HepG2 (cell line): ENCODE results near the gene IGFBP5. TPM values are rescaled to one million over a fixed set of nuclear protein-coding genes. Genes with fewer than 3 reads are reported as not detected.

Source experiments
- ATAC-seq: fragments of 200-7000 bp; cut with Tn5 transposase; 3 replicates; pipeline ENCODE4 v1.9.1; 2020; ENCODE audit warnings: mild to moderate bottlenecking, moderate library complexity
- BruUV-seq: library from RNA; stranded (reverse); fragments of 400-500 nt; replicated peaks from 2 replicates; lab custom pipeline; 2021; lab: Mats Ljungman, UMichigan
- CTCF ChIA-PET: fragments of 300-600 bp; formaldehyde crosslinking; extraction: SDS; loops from one replicate; lab custom pipeline; 2021; ENCODE audit warnings: low total read pairs, inconsistent platforms, low intra/inter-chr PET ratio; lab: Yijun Ruan, JAX
- POLR2A ChIA-PET: fragments of 350-600 bp; sonication (Branson Sonifier 250); formaldehyde crosslinking; loops from one replicate; lab custom pipeline; 2020; ENCODE audit warnings: antibody characterized with exemption, inconsistent platforms; lab: Yijun Ruan, JAX
- DNase-seq: peaks from one replicate; pipeline ENCODE4 v3.0.0-alpha.2; 2015; ENCODE audit warnings: low spot score
- FAIRE-seq: peaks from 3 replicates; lab custom pipeline; 2011; peaks lifted over from hg19 to GRCh38; lab: Jason Lieb, UNC
- H2AFZ ChIP-seq: one replicate; pipeline ENCODE4 v1.6.1; 2011; ENCODE audit warnings: low read length, inconsistent platforms
- H3K27ac ChIP-seq: fragments of 300-600 bp; 3 replicates; pipeline ENCODE4 v1.8.0; 2011; ENCODE audit warnings: mixed run types, mild to moderate bottlenecking, mixed read lengths, low read length, inconsistent platforms; ENCODE audit not compliant: insufficient read depth; ENCODE audit errors: extremely low read length
- H3K27me3 ChIP-seq, 2 experiments: fragments of 200-600 bp in 1 of 2; 2 replicates in 1 of 2; 3 replicates in 1 of 2; pipeline versions ENCODE4 v1.6.0 to v1.8.0; 2011; ENCODE audit warnings: low read length in 2 of 2, mild to moderate bottlenecking in 2 of 2, moderate library complexity in 2 of 2, inconsistent platforms in 1 of 2; ENCODE audit not compliant: insufficient read depth in 2 of 2, control insufficient read depth in 1 of 2
- H3K36me3 ChIP-seq, 2 experiments: fragments of 200-600 bp in 1 of 2; replicated peaks in 1 of 2; 2 replicates in 1 of 2; 3 replicates in 1 of 2; pipeline versions ENCODE4 v1.5.1 to v1.8.0; 2011; ENCODE audit warnings: low read length in 2 of 2, inconsistent platforms in 1 of 2; ENCODE audit not compliant: insufficient read depth in 2 of 2, control insufficient read depth in 1 of 2
- H3K4me1 ChIP-seq: 2 replicates; pipeline ENCODE4 v1.5.1; 2012; ENCODE audit warnings: low read length, inconsistent platforms; ENCODE audit not compliant: insufficient read depth
- H3K4me2 ChIP-seq: 2 replicates; pipeline ENCODE4 v1.6.0; 2011; ENCODE audit warnings: low read depth, low read length, inconsistent platforms
- H3K4me3 ChIP-seq, 3 experiments: fragments of 200-600 bp in 1 of 3; sonication (generic), shearing (Covaris generic) in 1 of 3; replicated peaks in 1 of 3; 2 replicates each; pipeline ENCODE4 v1.5.1; 2011 to 2016; ENCODE audit warnings: low read length in 3 of 3, inconsistent platforms in 2 of 3, low read depth in 2 of 3, mild to moderate bottlenecking in 2 of 3, control low read depth in 1 of 3, mixed read lengths in 1 of 3; ENCODE audit not compliant: insufficient read depth in 1 of 3
- H3K79me2 ChIP-seq: one replicate; pipeline ENCODE4 v1.6.1; 2011; ENCODE audit warnings: low read length, inconsistent platforms; ENCODE audit not compliant: insufficient read depth
- H3K9ac ChIP-seq: 2 replicates; pipeline ENCODE4 v1.6.0; 2011; ENCODE audit warnings: mild to moderate bottlenecking, low read depth, low read length, inconsistent platforms; ENCODE audit not compliant: insufficient read depth
- H3K9me3 ChIP-seq: 2 replicates; pipeline ENCODE4 v1.5.1; 2012; ENCODE audit warnings: mild to moderate bottlenecking, low read length
- H4K20me1 ChIP-seq: 2 replicates; pipeline ENCODE4 v1.6.0; 2011; ENCODE audit warnings: inconsistent platforms, mild to moderate bottlenecking, low read length, moderate library complexity; ENCODE audit not compliant: insufficient read depth
- ARNT2 ChIP-seq: sonication (generic); formaldehyde crosslinking; IDR thresholded peaks from 2 replicates; pipeline ENCODE4 v1.8.0; 2022; ENCODE audit warnings: mild to moderate bottlenecking, low read depth, missing genetic modification reagents, moderate library complexity
- E2F5 ChIP-seq: sonication (generic); formaldehyde crosslinking; conservative IDR thresholded peaks from 2 replicates; pipeline ENCODE4 v1.4.0; 2020; ENCODE audit warnings: missing genetic modification reagents
- GABPB1 ChIP-seq: IDR thresholded peaks from 2 replicates; pipeline ENCODE4 v1.6.1; 2016; ENCODE audit warnings: mild to moderate bottlenecking, missing genetic modification reagents, moderate library complexity, missing compliant biosample characterization
- LCORL ChIP-seq, 2 experiments: fragments of 450-650 bp in 1 of 2; sonication (generic) in 1 of 2; formaldehyde crosslinking in 1 of 2; IDR thresholded peaks; 2 replicates each; pipeline versions ENCODE4 v1.5.0 to v1.6.1; 2017 to 2020; ENCODE audit warnings: antibody characterized with exemption in 1 of 2, missing genetic modification reagents in 1 of 2
- TFE3 ChIP-seq: IDR thresholded peaks from 2 replicates; pipeline ENCODE4 v1.6.1; 2016
- ZFYVE20 ChIP-seq: sonication (generic); formaldehyde crosslinking; IDR thresholded peaks from 2 replicates; pipeline ENCODE4 v1.8.0; 2023; ENCODE audit warnings: low read depth, mild to moderate bottlenecking, moderate library complexity, missing genetic modification reagents, borderline replicate concordance
- ZNF724P ChIP-seq: sonication (generic); formaldehyde crosslinking; IDR thresholded peaks from 2 replicates; pipeline ENCODE4 v1.8.0; 2022; ENCODE audit warnings: missing genetic modification reagents, borderline replicate concordance
- ZNF850 ChIP-seq: sonication (generic); formaldehyde crosslinking; conservative IDR thresholded peaks from 2 replicates; pipeline ENCODE4 v1.9.0; 2021; ENCODE audit warnings: mild to moderate bottlenecking, missing genetic modification reagents
- WGBS: methylation state at CpG from one replicate; pipeline ENCODE4 v1.1.6; 2017; ENCODE audit warnings: low lambda C conversion rate; 5-methylcytosine and 5-hydroxymethylcytosine counted together
- in situ Hi-C: cut with HindIII; loops from 2 replicates; pipeline ENCODE4 v1.10.0; 2017; ENCODE audit warnings: low pct_unique_long_range_greater_than_20kb; ENCODE audit not compliant: extremely low pct_ligation_motif_present
- intact Hi-C: fragments of 100-400 bp; cut with micrococcal nuclease; formaldehyde crosslinking; loops from one replicate; pipeline ENCODE4 v1.10.0; 2022; ENCODE audit not compliant: unreplicated experiment
- polyA plus RNA-seq, 8 experiments: library from polyadenylated mRNA; depleted of rRNA in 3 of 8; stranded (reverse) in 7 of 8; unstranded in 1 of 8; fragments of >200 nt; fragmentation: Illumina TruSeq in 4 of 8; extraction: Trizol in 4 of 8; gene quantifications; 2 replicates each; pipeline versions ENCODE4 v1.2.1 to v1.2.3, GENCODE V29; 2011 to 2016; ENCODE audit warnings: low read depth in 4 of 8, missing spikeins in 1 of 8, mixed read lengths in 1 of 8; ENCODE audit not compliant: insufficient read depth in 1 of 8
- total RNA-seq, 5 experiments: library from RNA; depleted of rRNA; stranded (reverse); fragments of >200 nt; fragmentation: Illumina TruSeq; extraction: Trizol; gene quantifications; 2 replicates each; pipeline ENCODE4 v1.2.3, GENCODE V29; 2016; ENCODE audit warnings: low read depth in 1 of 5
- TF ChIP-seq, protein P1 (sequence below): sonication (generic); formaldehyde crosslinking; IDR thresholded peaks from 2 replicates; pipeline ENCODE4 v1.5.1; 2020; ENCODE audit warnings: mild to moderate bottlenecking, missing genetic modification reagents, borderline replicate concordance
- TF ChIP-seq, protein P2 (sequence below): sonication (generic); formaldehyde crosslinking; IDR thresholded peaks from 2 replicates; pipeline ENCODE4 v1.5.0; 2020; ENCODE audit warnings: mild to moderate bottlenecking, missing genetic modification reagents

The IGFBP5 gene
- total and polyA plus RNA-seq, 2 of the 13 experiments (the other 11 are each of a cell fraction or from before 2014, with no cell fraction given), result 0.15 TPM; not detected in 1

GRCh38 chr2:216727346-216728122 is 32.2 kb upstream of the IGFBP5 start:
- H3K4me3 ChIP-seq, result no peak overlapping the region
- H3K9me3 ChIP-seq, result no peaks in the 10 kb centered on the region
- ATAC-seq (no peak), DNase-seq (no peak), FAIRE-seq (no peak)
- no peak overlapping the region for H3K9ac ChIP-seq
- H3K27ac ChIP-seq, result no peak overlapping the region
- H3K36me3 ChIP-seq, result no peaks in the 10 kb centered on the region
- intact Hi-C loops, result no loop called here
- POLR2A ChIA-PET, result no interaction called here
- 39% methylated on average over 8 of the region's 8 CpGs for WGBS
- H3K79me2 ChIP-seq, result no peaks in the 10 kb centered on the region
- no peaks in the 10 kb centered on the region for H4K20me1 ChIP-seq
- H3K4me1 ChIP-seq, result no peaks in the 10 kb centered on the region
- in situ Hi-C loops, result no loop called here
- CTCF ChIA-PET, result no interaction called here
- H3K4me2 ChIP-seq, result no peak overlapping the region
- peaks cover 0 to 22% of the 10 kb centered on the region in 2 experiments; a peak in 3 of 5 replicates for H3K27me3 ChIP-seq
- BruUV-seq, result no TSS peak
- no peak overlapping the region for H2AFZ ChIP-seq
- TF ChIP-seq LCORL (IDR thresholded peaks at IDR 0.05), result no peak
- no peak for TF ChIP-seq LCORL (CRISPR knock-in tag; IDR thresholded peaks at IDR 0.05)
- no peak for TF ChIP-seq ARNT2 (CRISPR knock-in tag)
- TF ChIP-seq GABPB1 (CRISPR knock-in tag), result no peak
- TF ChIP-seq TFE3 (CRISPR knock-in tag), result no peak
- TF ChIP-seq, protein P1, sequence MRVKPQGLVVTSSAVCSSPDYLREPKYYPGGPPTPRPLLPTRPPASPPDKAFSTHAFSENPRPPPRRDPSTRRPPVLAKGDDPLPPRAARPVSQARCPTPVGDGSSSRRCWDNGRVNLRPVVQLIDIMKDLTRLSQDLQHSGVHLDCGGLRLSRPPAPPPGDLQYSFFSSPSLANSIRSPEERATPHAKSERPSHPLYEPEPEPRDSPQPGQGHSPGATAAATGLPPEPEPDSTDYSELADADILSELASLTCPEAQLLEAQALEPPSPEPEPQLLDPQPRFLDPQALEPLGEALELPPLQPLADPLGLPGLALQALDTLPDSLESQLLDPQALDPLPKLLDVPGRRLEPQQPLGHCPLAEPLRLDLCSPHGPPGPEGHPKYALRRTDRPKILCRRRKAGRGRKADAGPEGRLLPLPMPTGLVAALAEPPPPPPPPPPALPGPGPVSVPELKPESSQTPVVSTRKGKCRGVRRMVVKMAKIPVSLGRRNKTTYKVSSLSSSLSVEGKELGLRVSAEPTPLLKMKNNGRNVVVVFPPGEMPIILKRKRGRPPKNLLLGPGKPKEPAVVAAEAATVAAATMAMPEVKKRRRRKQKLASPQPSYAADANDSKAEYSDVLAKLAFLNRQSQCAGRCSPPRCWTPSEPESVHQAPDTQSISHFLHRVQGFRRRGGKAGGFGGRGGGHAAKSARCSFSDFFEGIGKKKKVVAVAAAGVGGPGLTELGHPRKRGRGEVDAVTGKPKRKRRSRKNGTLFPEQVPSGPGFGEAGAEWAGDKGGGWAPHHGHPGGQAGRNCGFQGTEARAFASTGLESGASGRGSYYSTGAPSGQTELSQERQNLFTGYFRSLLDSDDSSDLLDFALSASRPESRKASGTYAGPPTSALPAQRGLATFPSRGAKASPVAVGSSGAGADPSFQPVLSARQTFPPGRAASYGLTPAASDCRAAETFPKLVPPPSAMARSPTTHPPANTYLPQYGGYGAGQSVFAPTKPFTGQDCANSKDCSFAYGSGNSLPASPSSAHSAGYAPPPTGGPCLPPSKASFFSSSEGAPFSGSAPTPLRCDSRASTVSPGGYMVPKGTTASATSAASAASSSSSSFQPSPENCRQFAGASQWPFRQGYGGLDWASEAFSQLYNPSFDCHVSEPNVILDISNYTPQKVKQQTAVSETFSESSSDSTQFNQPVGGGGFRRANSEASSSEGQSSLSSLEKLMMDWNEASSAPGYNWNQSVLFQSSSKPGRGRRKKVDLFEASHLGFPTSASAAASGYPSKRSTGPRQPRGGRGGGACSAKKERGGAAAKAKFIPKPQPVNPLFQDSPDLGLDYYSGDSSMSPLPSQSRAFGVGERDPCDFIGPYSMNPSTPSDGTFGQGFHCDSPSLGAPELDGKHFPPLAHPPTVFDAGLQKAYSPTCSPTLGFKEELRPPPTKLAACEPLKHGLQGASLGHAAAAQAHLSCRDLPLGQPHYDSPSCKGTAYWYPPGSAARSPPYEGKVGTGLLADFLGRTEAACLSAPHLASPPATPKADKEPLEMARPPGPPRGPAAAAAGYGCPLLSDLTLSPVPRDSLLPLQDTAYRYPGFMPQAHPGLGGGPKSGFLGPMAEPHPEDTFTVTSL (CRISPR knock-in tag), result no peak
- TF ChIP-seq E2F5 (CRISPR knock-in tag), result no peak
- TF ChIP-seq, protein P2, sequence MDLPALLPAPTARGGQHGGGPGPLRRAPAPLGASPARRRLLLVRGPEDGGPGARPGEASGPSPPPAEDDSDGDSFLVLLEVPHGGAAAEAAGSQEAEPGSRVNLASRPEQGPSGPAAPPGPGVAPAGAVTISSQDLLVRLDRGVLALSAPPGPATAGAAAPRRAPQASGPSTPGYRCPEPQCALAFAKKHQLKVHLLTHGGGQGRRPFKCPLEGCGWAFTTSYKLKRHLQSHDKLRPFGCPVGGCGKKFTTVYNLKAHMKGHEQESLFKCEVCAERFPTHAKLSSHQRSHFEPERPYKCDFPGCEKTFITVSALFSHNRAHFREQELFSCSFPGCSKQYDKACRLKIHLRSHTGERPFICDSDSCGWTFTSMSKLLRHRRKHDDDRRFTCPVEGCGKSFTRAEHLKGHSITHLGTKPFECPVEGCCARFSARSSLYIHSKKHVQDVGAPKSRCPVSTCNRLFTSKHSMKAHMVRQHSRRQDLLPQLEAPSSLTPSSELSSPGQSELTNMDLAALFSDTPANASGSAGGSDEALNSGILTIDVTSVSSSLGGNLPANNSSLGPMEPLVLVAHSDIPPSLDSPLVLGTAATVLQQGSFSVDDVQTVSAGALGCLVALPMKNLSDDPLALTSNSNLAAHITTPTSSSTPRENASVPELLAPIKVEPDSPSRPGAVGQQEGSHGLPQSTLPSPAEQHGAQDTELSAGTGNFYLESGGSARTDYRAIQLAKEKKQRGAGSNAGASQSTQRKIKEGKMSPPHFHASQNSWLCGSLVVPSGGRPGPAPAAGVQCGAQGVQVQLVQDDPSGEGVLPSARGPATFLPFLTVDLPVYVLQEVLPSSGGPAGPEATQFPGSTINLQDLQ (CRISPR knock-in tag), result no peak
- no peak for TF ChIP-seq ZNF724P (CRISPR knock-in tag)
- TF ChIP-seq ZFYVE20 (CRISPR knock-in tag), result no peak
- TF ChIP-seq ZNF850 (CRISPR knock-in tag), result no peak
